Fibroblast of skin of left quadriceps (primary cell): ENCODE data around the gene RALGAPA2.
A peak's percentile ranks its signal among the peaks of the same experiment; 100 is the strongest.
"Not testable (repeated sequence)": the region's sequence is repeated elsewhere in the genome, so short reads cannot be mapped to it uniquely, and the experiment has no call there.

ENCODE experiments used
- DNase-seq, 2 experiments: peaks; one replicate each; pipeline ENCODE4 v3.0.0-alpha.2; 2013; ENCODE audit warnings: low read depth in 2 of 2

The RALGAPA2 gene

DNA sequence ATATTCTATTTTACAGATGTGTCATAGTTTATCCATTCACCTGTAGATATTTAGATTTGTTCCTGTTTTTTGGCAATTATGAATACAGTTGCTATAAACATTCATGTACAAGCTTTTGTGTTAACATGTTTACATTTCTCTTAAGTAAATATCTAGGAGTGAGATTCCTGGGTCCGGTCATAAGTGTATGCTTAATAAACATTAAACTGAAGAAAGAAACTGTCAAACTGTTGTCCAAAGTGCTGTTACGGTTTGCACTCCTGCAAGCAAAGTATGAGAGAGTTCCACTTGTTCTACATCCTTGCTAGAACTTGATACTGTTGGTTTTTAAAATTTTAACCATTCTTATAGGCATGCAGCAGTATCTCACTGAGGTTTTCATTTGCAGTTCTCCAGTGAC lies 138.6 kb downstream of the RALGAPA2 start:
- no peak for DNase-seq

DNA sequence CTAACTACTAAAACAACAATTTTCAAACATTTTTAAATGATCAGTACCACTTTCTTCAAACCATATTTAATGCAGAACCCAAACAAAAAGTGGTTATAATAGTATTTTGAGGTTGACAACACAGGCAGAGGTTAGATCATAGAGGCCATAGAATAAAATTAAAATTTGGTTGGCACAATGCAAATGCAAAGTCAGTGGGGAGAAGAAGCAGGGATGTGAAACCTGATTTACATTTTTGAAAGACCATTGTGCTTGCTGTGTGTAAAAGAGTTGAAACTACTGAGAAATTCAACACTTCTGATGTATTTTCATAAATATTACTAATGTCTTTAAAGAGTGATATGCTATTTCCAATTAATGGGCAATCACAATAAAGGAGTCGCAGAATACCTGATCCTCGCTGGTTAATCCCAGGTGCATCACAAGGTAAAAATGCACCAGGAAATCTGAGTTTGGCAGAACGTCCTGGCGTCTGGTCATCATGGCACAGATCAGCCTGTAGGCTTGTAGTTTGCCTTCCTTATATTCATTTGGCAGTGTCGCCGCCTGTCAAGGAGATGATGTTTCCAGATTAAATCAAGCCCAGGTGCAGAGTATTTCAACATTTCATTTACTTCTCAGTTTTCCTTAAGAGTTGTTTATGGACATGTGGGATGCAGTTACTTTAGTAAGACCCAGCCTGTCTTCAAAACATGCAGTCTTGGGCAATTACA lies 141.2 kb downstream of the RALGAPA2 start:
- DNase-seq: no peak

DNA sequence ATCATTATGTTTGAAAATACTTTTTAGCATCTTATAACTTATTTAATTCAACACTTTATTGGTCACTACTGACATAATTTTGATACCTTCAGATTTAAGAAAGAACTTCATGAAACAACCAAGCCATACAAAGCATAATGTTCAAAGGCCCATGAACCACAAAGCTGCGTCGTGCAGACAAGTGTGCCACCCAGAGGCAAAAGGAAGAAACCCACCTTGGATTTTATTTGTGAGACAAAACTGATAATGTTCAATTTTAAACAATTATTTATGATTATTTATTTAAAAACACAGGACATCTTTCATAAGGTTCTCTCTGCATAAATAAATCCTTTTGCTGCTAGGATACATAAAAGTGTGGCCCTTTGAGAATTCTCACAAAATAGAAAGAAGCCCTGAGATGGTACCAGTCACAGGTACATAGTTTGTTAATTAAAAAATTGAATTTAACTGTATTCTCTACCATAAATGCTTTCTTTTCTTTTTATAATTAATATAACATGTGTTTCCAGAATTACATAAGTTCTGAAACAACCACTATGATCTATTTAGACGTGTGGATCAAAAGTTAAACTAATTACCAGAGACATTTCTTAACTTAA lies 143.7 kb downstream of the RALGAPA2 start:
- DNase-seq: peak in 1 of 2 experiments; percentile 10

DNA sequence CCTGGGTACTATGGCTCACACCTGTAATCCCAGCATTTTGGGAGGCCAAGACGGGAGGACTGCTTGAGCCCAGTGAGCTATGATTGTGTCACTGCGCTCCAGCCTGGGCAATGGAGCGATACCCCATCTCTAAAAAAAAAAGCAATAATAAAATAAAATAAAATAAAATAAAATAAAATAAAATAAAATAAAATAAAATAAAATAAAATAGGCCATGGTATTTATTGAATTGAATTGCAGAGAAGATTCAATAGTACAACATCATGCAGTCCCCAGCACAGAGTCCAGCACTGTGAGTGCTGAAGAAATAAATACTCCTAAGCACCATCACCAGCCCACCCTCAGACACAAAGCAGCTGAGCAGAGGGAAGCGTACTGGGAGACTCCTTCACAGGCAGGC lies 144.7 kb downstream of the RALGAPA2 start:
- no peak for DNase-seq

DNA sequence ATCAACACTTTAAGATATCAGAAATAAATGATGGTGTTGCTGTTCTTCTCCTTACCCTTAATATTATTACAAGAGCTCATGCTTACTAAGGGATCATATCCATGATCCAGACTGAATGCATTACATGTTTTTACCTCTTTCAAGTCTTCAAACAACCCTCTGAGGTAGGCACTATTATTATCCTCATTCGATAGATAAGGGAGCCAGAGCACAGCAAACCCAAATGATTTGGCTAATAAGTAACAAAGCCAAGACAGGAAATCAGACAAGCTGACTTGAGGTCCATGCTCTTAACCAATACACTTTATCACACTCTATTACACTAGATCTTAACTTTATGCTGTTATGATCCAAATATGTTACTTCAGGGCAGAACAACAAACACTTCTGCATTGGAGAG lies 145.9 kb downstream of the RALGAPA2 start:
- DNase-seq: no peak

DNA sequence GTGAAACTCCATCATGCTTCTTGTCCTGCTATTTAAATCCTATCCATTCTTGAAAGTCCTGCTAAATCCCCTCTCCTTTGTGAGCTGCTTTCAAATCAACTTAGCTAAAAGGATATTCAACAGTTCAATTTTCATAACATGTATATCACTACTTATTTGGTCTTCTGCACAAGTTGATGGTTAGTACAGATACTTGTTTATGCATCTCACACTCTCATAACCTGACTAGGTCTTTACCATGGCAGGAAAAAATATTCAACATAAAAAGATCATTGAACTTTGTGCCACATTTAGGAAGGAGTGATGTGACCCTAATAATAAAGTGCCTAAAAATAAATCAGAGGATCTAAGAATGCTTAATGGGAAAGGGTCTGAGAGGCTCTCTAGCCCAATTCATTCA lies 148.2 kb downstream of the RALGAPA2 start:
- no peak for DNase-seq

DNA sequence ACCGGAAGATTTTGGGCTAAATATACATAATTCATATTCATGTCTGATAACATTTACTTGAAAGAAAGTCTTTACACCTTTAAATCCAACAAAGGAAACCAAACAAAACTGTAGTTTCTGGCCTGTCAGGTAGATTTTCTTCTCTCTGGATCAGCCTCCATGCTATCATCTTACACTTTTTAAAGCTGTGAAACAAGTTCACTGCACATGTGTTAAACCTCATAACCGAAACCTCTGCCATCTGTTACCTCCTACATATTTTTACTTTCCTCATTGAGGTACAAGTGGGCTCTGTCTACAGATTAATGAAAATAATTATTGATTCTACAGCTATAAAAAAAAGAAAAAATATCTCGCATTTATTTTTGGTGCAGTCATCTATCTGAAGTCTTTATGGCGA lies 149.9 kb downstream of the RALGAPA2 start:
- no peak for DNase-seq

DNA sequence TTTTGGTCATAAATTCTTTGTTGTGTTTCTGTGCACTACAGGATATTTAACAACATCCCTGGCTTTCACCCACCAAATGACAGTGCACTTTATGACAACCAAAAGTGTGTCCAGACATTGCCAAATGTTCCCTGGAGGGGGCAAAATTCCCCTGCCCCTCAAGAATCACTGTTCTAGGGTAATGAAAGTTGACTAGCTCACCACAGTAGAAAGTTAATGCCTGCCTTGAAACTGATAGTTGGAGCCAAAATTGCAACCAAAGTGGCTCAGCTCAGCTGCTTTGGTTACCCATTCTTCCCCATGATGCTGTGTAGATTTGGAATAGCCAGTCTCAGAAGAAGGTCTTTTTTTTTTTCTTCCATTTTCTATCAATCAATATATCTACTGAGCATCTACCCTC lies 150.6 kb downstream of the RALGAPA2 start:
- DNase-seq: no peak

DNA sequence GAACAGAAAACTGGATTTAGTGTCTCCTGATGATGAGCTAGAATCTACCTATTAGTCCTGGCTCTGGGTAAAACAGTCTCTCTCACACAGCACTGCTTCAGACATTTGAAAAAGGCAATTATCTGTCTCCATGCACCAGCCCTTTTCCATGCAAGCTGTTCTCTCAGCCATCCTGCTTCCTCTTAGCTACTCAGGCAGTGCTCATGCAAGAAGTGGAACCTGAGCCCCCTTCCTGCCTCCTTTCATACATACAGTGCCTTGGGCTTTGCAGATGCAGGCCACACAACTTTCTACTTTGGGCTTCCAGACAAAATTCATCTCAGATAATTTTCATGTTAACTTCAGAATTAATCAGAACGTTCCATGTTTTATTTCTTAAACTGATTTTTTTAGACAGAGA lies 151.3 kb downstream of the RALGAPA2 start:
- DNase-seq: no peak

DNA sequence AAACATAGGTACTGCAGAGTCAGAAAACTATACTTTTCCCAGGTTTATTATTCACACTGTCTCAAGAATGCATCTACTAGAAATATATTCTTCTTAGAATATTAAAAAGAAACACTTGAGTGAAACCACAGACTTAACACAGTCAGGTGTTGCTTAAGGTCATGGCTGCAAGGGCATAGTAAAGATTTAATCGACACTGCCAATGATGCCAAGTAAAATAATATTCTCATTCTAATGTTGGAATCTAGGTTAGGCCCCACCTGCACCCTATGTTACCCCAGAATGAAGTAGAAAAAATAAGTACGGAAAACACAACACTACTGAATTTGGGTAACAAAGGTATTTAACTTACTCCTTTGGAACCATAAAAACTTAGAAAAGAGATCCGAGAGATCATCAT lies 155.0 kb downstream of the RALGAPA2 start:
- DNase-seq: no peak

DNA sequence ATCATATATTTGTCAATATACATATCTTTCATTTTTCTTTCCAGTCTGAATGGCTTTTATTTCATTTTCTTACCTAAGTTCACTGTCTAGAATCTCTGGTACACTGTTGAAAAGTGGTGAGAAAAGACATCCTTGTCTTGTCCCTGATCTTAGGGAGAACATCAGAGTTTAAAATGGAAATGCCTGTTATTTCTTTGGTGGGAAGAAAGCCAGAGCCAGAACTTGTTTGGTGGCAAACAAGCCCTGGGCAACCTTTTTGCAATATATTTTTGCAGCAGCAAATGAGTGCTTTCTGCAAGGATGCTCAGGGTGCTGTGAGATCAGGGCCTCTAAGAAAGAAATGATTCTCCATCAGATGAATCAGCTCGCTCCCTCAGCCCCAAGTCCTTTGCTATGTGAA lies 156.6 kb downstream of the RALGAPA2 start:
- no peak for DNase-seq

DNA sequence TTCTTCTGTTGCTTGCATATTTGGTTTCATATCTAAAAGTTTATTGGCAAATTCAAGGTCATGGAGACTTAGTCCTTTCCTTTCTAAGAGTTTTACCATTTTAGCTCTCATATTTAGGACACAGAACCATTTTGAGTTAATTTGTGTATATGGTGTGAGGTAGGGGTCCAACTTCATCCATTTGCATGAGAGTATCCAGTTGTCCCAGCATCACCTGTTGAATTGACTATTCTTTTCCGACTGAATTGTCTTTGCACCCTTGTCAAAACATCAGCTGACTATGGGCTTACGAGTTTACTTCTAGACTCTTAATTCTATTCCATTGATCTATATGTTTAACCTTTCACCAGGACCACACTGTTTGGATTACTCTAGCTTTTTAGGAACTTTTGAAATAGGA lies 157.5 kb downstream of the RALGAPA2 start:
- no peak for DNase-seq

DNA sequence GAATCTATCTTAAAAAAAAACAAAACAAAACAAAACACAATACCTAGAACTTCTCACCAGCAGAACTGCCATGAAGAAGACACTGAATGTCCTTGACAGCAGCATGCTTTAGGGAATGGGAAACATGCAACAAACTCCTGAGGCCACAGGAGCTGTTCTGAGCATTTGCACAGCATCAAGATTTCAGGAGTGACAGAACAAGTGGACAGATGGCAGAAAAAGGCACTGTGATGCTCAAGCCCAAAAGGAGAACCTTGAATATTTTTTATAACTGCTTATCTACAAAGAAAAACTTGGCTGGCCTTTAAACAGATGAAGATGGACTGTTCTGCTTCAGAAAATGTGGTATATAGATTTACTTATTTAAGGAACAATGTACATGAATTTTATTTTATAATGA lies 158.9 kb downstream of the RALGAPA2 start:
- DNase-seq: no peak

DNA sequence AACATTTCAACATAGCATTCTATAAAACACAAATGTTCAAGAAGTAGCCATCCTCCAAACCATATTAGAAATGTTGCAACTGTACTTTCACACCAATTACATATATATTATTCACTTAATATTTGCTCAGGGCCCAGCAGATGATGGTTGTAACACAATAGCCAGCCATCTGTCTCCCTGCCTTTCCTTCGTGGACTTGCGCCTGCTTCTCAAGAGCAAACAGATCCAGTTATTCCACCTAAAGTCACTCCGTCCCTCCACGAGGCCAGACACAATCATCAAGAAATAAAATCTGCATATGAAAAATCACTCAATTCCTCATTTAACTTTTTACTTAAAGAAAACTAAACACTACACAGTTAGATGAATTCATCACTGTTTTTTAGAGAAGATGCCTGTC lies 160.4 kb downstream of the RALGAPA2 start:
- DNase-seq: no peak

DNA sequence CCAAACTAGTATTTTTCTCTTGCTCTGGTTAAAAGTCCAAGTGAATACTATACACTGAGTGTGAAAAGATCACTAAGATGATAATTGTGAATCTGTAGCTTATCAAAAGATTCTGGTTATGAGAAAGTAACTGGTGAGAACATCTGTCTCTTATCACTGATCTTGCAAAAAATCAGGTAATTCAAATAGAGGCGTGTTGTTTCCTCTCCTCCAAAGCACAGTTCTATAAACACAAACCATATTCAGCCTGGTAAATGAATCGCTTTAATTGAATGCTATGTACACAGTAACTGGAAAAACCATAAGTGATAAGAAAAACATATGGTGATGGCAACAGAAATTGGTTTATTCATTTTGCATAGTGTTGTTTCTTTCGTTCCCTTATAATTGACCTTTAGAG lies 161.0 kb downstream of the RALGAPA2 start:
- DNase-seq: no peak

DNA sequence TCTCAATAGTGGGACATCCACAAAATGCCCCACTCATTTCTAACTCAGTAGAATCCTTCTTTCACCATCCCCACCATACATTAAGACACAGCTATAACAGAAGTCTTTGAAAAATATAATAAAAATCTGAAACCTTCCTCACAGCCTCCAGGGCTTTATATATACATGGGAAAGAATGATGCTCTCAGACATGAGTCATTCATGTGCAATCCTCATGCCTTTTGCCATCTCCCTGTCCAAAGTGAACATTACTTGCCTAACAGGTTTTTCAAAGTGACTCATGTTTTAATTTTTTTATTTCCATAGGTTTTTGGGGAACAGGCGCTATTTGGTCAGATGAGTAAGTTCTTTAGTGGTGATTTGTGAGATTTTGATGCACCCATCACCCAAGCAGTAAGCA lies 162.7 kb downstream of the RALGAPA2 start:
- DNase-seq: peak; percentile 5 to 10

DNA sequence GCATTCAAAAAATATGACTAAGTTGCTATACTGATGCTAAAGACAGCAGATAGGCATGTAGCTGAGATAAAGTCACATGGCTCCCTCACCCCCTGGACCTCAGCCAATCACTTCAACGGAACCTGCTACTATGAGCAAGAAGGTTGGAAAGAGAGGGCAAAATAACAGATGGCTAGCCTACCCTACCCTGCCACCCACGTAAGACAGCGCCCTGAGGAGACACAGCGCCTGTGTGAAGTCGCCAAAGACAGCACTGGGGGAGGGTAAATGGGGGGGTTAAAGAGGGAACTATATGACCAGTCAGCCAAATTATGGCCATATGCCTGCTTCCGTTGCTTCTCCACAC lies 163.2 kb downstream of the RALGAPA2 start:
- DNase-seq: no peak

DNA sequence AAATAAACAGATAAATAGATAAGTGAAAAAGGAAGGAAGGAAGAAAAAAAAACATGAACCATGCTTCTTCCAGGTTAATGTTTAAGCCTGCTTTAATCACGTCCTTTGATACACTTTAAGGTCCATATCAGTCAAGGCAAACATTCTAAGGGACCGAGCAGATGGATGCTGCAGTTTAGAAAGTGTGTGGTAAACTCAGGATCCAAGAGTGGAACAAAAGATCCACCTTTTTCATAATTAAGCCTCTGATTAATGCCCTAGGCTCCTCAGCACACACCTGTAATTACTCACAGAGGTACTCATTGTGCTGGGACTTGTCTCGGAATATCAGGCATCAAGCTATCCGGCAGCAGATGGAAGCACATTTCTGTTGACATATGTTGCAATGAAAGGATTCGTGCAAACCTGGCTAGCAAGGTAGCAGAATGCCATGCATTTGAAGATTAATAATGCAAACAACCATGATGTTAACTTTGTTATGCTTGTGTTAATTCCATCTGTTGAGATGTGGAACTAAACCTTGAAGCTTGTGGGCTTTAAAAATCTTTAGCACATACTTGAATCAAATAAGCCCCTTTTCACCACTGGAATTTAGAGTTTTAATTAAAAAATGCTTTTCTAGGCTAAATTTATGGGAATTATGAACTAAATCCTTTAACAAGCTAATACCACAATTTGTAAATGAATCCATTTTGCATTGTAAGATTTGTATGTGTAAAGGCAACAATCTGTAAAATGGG lies 163.7 kb downstream of the RALGAPA2 start:
- no peak for DNase-seq

DNA sequence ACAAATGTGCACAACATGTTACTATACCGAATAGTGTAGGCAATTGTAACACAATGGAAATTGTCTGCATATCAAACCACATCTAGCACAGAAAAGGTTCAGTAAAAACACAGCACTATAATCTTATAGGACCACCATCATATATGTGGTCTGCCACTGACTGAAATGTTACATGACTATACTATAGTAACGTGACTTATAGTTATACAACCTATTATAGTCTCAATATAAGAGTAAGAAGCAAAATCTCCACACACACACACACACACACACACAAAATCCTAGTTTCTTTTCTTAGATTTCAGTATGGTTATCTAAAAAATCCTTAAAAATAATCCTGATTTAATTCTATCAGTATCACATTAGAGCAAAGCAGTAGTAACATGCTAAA lies 164.6 kb downstream of the RALGAPA2 start:
- no peak for DNase-seq

DNA sequence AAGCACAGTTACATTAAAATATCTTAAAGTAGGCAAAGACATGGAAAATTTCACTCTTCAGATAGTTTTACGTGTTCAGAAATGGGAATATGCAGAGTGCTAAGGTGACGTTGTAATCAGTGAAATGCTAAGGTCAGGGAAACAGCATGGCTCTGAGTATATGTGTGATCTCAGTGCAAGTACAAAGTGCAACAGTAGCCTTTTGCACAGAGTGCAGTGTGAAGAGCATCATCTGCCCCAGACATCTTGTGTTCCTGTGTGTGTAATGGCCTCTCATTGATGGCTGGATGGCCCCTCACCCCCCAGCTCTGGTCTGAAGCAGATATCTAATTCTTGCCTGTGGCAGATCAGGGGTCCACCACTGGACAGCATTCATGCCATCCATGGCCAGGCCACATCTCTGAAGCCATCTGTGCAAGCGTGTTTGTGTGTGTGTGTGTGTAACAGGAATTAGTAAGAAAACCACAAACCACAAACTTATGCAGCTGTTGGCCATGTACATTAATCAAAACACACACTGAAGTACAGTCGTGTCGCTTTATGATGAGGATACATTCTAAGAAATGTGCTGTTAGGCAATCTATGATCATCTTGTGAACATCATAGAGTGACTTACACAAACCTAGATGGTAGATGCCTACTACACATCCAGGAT lies 165.1 kb downstream of the RALGAPA2 start:
- DNase-seq: peak; percentile 47 to 56

DNA sequence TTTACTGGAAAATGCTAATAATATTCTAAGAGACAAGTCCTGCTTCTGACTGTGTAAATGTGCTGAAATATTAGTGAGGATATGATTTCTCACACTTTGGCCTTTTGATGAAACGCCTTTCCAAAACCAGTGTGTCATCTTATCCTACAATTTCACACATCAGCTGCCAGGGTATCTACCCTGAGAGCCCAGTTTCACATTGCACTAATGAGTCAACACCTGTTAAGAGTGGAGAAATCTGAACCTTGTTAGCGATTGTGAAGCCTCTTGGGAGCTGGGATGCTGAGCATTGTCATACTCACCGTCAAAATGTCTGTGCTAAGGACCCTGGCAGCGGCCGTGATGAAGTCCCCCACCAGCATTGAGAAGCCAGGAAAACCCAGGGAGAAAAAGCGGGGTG lies 166.0 kb downstream of the RALGAPA2 start:
- DNase-seq: no peak

DNA sequence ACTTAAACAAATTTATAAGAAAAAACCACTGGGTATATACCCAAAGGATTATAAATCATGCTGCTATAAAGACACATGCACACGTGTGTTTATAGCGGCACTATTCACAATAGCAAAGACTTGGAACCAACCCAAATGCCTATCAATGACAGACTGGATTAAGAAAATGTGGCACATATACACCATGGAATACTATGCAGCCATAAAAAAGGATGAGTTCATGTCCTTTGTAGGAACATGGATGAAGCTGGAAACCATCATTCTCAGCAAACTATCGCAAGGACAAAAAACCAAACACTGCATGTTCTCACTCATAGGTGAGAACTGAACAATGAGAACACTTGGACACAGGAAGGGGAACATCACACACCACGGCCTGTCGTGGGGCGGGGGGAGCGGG lies 169.1 kb downstream of the RALGAPA2 start:
- not testable (repeated sequence) for DNase-seq
